ENCODE data around the gene TRAF7. TPM values are rescaled to one million over a fixed set of nuclear protein-coding genes. Genes with fewer than 3 reads are reported as not detected.

TRAF7 gene
- total RNA-seq, 2 experiments from 2014 or later, result 74.8 to 80.2 TPM

- TF ChIP-seq CTCF (IDR thresholded peaks at IDR 0.05), result no peak
- ChIA-PET POLR2A (interaction anchor here (1.3 to 1.7 kb wide), 2 partner anchors 8 to 11 kb away, joined by 5 read pairs; partner anchors contain the start of gene TRAF7), CTCF (no interaction called here)
- no peak for DNase-seq
- peaks cover 12% of the 10 kb centered on the region for H3K36me3 Mint-ChIP-seq (ENCODE audit: low read depth)
- no peaks in the 10 kb centered on the region for H3K27me3 Mint-ChIP-seq
- ATAC-seq, result no peak
- intact Hi-C loops (cut with micrococcal nuclease), result no loop called here
- no peaks in the 10 kb centered on the region for H3K9me3 Mint-ChIP-seq
- H3K4me3 Mint-ChIP-seq, result no peak overlapping the region
- no peaks in the 10 kb centered on the region for H3K4me1 Mint-ChIP-seq (ENCODE audit: low read depth)
- H3K27ac Mint-ChIP-seq, result no peak overlapping the region
These were observed 10.9 kb downstream of the TRAF7 start for GRCh38 chr16:2166263-2167067.

DNA sequence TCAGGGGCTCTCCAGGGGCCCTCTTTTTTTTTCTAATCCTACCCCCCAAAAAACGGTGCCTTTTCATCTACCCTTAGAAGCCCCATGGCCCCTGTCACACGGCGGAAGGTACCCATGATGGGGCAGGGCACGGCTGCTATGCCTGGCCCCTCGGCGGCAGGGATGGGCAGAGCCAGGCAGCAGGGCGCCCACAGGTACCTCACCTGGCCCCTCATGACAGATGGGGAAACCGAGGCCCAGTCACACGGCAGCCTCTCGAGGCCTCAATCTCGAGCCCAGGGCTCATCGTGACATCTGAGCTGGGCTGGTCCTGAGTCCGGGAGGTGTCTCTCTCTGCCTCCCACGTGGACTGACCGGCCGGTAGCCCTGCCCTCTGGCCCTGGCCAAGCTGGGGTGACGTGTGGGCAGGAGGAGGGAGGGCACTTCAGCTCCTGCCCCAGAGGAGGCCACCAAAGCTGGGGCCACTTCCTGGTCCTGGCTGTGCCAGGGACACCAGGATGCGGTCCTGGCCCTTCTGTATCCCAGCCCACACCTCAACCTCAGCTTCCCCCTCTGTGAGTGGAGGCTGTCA is 11.6 kb downstream of the TRAF7 start:
- intact Hi-C loops (cut with micrococcal nuclease), result no loop called here
- ChIA-PET POLR2A (interaction anchor here (1.4 to 1.7 kb wide), 3 partner anchors 12 to 14 kb away, joined by 5 to 6 read pairs (median 5); partner anchors contain the start of gene TRAF7), CTCF (no interaction called here)
- DNase-seq, result no peak
- H3K27me3 Mint-ChIP-seq, result no peaks in the 10 kb centered on the region
- no peak overlapping the region for H3K4me3 Mint-ChIP-seq
- no peaks in the 10 kb centered on the region for H3K9me3 Mint-ChIP-seq
- H3K27ac Mint-ChIP-seq, result no peak overlapping the region
- H3K36me3 Mint-ChIP-seq (ENCODE audit: low read depth), result peaks cover 15% of the 10 kb centered on the region
- no peaks in the 10 kb centered on the region for H3K4me1 Mint-ChIP-seq (ENCODE audit: low read depth)
- no peak for TF ChIP-seq CTCF (IDR thresholded peaks at IDR 0.05)
- ATAC-seq, result no peak

DNA sequence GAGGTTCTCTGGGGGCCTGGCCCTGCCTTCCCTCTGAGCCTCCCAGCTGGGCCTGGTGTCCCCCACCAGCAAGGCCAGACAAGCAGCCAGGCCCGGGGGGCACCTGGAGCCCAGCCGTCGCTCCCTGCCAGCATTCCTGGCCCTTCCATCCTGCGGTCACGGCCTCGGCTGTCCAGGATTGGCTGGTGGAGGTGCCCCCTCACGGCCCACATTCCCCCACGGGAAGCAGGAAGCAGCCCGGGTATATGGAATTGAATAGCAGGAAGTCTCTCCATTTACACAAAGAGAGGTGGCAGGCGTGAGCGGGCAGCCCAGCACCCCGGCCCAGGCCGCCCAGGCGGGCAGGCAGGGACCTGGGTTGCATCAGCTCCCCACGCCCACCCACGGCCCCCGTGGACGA is 14.5 kb downstream of the TRAF7 start:
- no peaks in the 10 kb centered on the region for H3K4me1 Mint-ChIP-seq (ENCODE audit: low read depth)
- POLR2A ChIA-PET, result interaction anchor here (1.1 kb wide), 1 partner anchor 11 kb away, joined by 3 read pairs; no protein-coding TSS in a partner anchor
- TF ChIP-seq CTCF (IDR thresholded peaks at IDR 0.05), result no peak
- ATAC-seq, result no peak
- H3K36me3 Mint-ChIP-seq (ENCODE audit: low read depth), result peaks cover 19% of the 10 kb centered on the region
- no peak overlapping the region for H3K27ac Mint-ChIP-seq
- H3K4me3 Mint-ChIP-seq, result no peak overlapping the region
- intact Hi-C loops (cut with micrococcal nuclease), result no loop called here
- CTCF ChIA-PET, result no interaction called here
- no peak for DNase-seq
- H3K27me3 Mint-ChIP-seq, result no peaks in the 10 kb centered on the region
- no peaks in the 10 kb centered on the region for H3K9me3 Mint-ChIP-seq

GRCh38 chr16:2170587-2171435 is 15.2 kb downstream of the TRAF7 start:
- intact Hi-C loops (cut with micrococcal nuclease), result no loop called here
- POLR2A ChIA-PET, result interaction anchor here (1.0 to 1.1 kb wide), 2 partner anchors 10 to 11 kb away, joined by 3 read pairs; no protein-coding TSS in a partner anchor

More at GRCh38 chr16:2170587-2171435, 15.2 kb downstream of the TRAF7 start:
- CTCF ChIA-PET, result interaction anchor here (1.0 kb wide), 1 partner anchor 30 kb away, joined by 3 read pairs; no protein-coding TSS in a partner anchor
- DNase-seq, result no peak
- peaks cover 18% of the 10 kb centered on the region for H3K36me3 Mint-ChIP-seq (ENCODE audit: low read depth)
- no peak for TF ChIP-seq CTCF (IDR thresholded peaks at IDR 0.05)
- no peak overlapping the region for H3K27ac Mint-ChIP-seq
- ATAC-seq, result no peak
- H3K9me3 Mint-ChIP-seq, result no peaks in the 10 kb centered on the region
- no peaks in the 10 kb centered on the region for H3K4me1 Mint-ChIP-seq (ENCODE audit: low read depth)
- no peaks in the 10 kb centered on the region for H3K27me3 Mint-ChIP-seq
- H3K4me3 Mint-ChIP-seq, result no peak overlapping the region
